ENCODE results near the gene GALNT18.

GRCh38 chr11:11589437-11589836 is 32.4 kb downstream of the GALNT18 start:
- TF ChIP-seq CTCF (IDR thresholded peaks at IDR 0.05) (no peak), POLR2AphosphoS5 (IDR thresholded peaks at IDR 0.05) (no peak), POLR2A (IDR thresholded peaks at IDR 0.05) (no peak)

Data from breast epithelium (tissue), 3 donors.